Tibial artery (tissue), 4 donors: ENCODE measurements around the gene GLIS1.

ENCODE experiments used
- DNase-seq, 2 donors: peaks; one replicate each; pipeline ENCODE4 v3.0.0-alpha.2; 2019
- H3K27ac ChIP-seq, 2 donors: fragments of 200-600 bp; sonication (generic) in 1 of 2; 1 replicate in 1 of 2; 2 replicates in 1 of 2; pipeline ENCODE4 v1.5.1; 2018 to 2019; ENCODE audit warnings: mild to moderate bottlenecking in 1 of 2
- H3K27me3 ChIP-seq, 2 donors: fragments of 200-600 bp; sonication (generic) in 1 of 2; one replicate each; pipeline versions ENCODE4 v1.5.1 to v1.6.0; 2016 to 2019
- H3K36me3 ChIP-seq, 3 donors: fragments of 200-600 bp; sonication (generic) in 2 of 3; one replicate each; pipeline ENCODE4 v1.5.1; 2016 to 2019; ENCODE audit warnings: mild to moderate bottlenecking in 2 of 3
- H3K4me1 ChIP-seq, 4 donors: fragments of 200-600 bp; sonication (generic) in 2 of 4; 1 replicate in 3 of 4; 2 replicates in 1 of 4; pipeline ENCODE4 v1.5.1; 2016 to 2019
- H3K4me3 ChIP-seq, 2 donors: fragments of 200-600 bp; sonication (generic) in 1 of 2; 1 replicate in 1 of 2; 2 replicates in 1 of 2; pipeline ENCODE4 v1.5.1; 2018 to 2019; ENCODE audit warnings: mild to moderate bottlenecking in 2 of 2
- H3K9me3 ChIP-seq, 3 donors: fragments of 200-600 bp; sonication (generic) in 1 of 3; one replicate each; pipeline ENCODE4 v1.5.1; 2016 to 2019
- intact Hi-C: fragments of 100-400 bp; cut with DNase I; formaldehyde crosslinking; loops from one replicate; pipeline ENCODE4 v1.15.0; 2023; ENCODE audit warnings: low total_unique reads
- TF ChIP-seq, protein P1 (sequence below), 2 experiments: fragments of 200-600 bp in 1 of 2; fragments of 450-650 bp in 1 of 2; IDR thresholded peaks; one replicate each; pipeline ENCODE4 v1.5.1; 2017 to 2019; ENCODE audit warnings: antibody characterized with exemption in 2 of 2, mild to moderate bottlenecking in 1 of 2, moderate library complexity in 1 of 2

Gene GLIS1

DNA sequence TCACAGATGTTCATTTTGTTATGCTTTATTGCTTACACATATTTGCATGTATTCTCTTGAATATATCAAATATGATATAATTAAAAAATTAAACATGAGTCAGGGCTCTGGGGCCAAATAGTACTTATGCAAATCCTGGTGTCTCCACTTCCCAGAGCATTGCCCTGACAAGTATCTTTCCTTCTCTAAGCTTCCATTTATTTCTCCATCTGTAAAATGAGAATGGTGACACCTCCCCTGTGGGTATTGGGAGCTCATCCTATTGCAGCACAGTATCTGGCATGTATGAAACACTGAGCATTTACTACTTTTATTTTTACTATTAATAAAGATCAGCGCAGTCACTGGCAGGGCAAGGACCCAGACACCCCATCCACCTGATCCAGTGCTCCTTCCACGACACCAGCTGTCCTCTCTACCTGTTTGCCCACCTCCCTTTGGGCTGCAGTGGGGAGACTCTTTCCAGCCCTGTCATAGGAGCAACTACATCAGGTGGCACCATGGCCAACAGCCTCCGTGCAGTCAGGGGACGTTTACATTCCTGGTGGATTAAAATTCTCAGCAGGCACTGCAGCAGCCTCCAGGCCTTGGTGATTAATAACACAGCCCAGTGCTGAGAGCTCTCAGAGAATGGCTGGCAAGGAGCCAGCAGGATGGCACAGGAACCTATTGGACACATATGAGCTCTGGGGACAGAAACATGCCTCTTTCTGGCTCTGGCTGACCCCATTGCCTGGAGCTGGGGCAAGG, 166.7 kb downstream of the GLIS1 start:
- DNase-seq, result peak; percentile 18 to 53
- Histone ChIP-seq H3K4me3 (no peak overlapping the region), H3K27me3 (peaks cover 0 to 3% of the 10 kb centered on the region in 2 donors), H3K27ac (no peak overlapping the region), H3K36me3 (no peaks in the 10 kb centered on the region), H3K9me3 (peaks cover 0 to 9% (median 6%) of the 10 kb centered on the region in 3 donors), H3K4me1 (no peaks in the 10 kb centered on the region)
- TF ChIP-seq, protein P1, sequence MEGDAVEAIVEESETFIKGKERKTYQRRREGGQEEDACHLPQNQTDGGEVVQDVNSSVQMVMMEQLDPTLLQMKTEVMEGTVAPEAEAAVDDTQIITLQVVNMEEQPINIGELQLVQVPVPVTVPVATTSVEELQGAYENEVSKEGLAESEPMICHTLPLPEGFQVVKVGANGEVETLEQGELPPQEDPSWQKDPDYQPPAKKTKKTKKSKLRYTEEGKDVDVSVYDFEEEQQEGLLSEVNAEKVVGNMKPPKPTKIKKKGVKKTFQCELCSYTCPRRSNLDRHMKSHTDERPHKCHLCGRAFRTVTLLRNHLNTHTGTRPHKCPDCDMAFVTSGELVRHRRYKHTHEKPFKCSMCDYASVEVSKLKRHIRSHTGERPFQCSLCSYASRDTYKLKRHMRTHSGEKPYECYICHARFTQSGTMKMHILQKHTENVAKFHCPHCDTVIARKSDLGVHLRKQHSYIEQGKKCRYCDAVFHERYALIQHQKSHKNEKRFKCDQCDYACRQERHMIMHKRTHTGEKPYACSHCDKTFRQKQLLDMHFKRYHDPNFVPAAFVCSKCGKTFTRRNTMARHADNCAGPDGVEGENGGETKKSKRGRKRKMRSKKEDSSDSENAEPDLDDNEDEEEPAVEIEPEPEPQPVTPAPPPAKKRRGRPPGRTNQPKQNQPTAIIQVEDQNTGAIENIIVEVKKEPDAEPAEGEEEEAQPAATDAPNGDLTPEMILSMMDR (IDR thresholded peaks at IDR 0.05), result no peak
- intact Hi-C loops, result no loop called here

DNA sequence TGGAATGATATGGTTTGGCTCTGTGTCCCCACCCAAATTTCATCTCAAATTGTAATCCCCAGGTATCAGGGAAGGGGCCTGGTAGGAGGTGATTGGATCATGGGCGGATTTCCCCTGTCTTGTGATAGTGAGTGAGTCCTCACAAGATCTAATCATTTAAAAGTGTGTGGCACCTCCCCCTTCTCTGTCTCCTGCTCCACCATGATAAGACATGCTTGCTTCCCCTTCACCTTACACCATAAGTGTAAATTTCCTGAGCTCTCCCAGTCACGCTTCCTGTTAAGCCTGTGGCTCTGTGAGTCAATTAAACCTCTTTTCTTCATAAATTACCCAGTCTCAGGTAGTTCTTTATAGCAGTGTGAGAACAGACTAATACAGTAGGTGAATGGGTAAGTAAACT, 170.4 kb downstream of the GLIS1 start:
- TF ChIP-seq, protein P1 (IDR thresholded peaks at IDR 0.05), result no peak
- Histone ChIP-seq H3K4me1 (no peaks in the 10 kb centered on the region), H3K9me3 (peaks cover 0 to 12% (median 6%) of the 10 kb centered on the region in 3 donors), H3K27ac (no peak overlapping the region), H3K36me3 (no peaks in the 10 kb centered on the region), H3K4me3 (no peak overlapping the region), H3K27me3 (peaks cover 0 to 3% of the 10 kb centered on the region in 2 donors)
- no peak for DNase-seq
- intact Hi-C loops, result no loop called here

- no peak overlapping the region for H3K4me3 ChIP-seq
- peaks cover 0 to 12% (median 6%) of the 10 kb centered on the region in 3 donors for H3K9me3 ChIP-seq
- DNase-seq, result peak in 1 of 2 donors; percentile 16
- intact Hi-C loops, result no loop called here
- TF ChIP-seq, protein P1 (IDR thresholded peaks at IDR 0.05), result no peak
- H3K27me3 ChIP-seq, result peaks cover 0 to 3% of the 10 kb centered on the region in 2 donors
- no peak overlapping the region for H3K27ac ChIP-seq
- H3K36me3 ChIP-seq, result no peaks in the 10 kb centered on the region
- H3K4me1 ChIP-seq, result no peaks in the 10 kb centered on the region
Observed at GRCh38 chr1:53567851-53568250, 171.1 kb downstream of the GLIS1 start.

- Histone ChIP-seq H3K9me3 (peaks cover 0 to 12% (median 6%) of the 10 kb centered on the region in 3 donors), H3K27ac (no peak overlapping the region), H3K36me3 (no peaks in the 10 kb centered on the region), H3K4me1 (no peaks in the 10 kb centered on the region), H3K27me3 (peaks cover 0 to 5% of the 10 kb centered on the region in 2 donors), H3K4me3 (no peak overlapping the region)
- TF ChIP-seq, protein P1 (IDR thresholded peaks at IDR 0.05), result no peak
- peak in 1 of 2 donors; percentile 27 for DNase-seq
- intact Hi-C loops, result no loop called here
Observed at GRCh38 chr1:53567450-53567849, 171.5 kb downstream of the GLIS1 start.

DNA sequence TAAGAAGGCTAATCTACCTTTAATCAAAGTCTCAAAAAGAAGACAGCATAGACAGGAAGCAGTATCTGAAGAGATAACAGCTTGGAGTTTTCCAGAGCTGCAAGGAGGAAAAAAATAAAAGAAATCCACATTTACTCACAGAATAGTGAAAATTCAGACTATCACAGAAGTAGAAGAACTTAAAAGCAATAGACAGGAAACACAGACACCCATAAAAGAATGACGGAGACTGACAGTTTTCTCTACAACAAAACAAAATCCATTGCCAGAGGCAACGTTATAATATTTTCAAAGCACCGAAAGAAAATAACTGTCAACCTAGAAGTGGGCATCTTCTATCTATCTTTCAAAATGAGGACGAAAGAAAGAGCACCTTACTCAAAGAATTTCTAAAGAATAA, 175.4 kb downstream of the GLIS1 start:
- H3K27me3 ChIP-seq, result peaks cover 0 to 31% of the 10 kb centered on the region in 2 donors
- no peak overlapping the region for H3K4me3 ChIP-seq
- no peak overlapping the region for H3K27ac ChIP-seq
- intact Hi-C loops, result no loop called here
- no peaks in the 10 kb centered on the region for H3K36me3 ChIP-seq
- no peaks in the 10 kb centered on the region for H3K4me1 ChIP-seq
- no peak for DNase-seq
- TF ChIP-seq, protein P1 (IDR thresholded peaks at IDR 0.05), result no peak
- peaks cover 0 to 12% (median 6%) of the 10 kb centered on the region in 3 donors for H3K9me3 ChIP-seq
